COR-L47 (cell line): ENCODE data around the gene OR52A5.
"Not testable (repeated sequence)": the region's sequence is repeated elsewhere in the genome, so short reads cannot be mapped to it uniquely, and the experiment has no call there.

Experiments used
- DNase-seq: peaks from one replicate; lab custom pipeline; 2025; lab: John Stamatoyannopoulos, UW

Gene OR52A5

DNA sequence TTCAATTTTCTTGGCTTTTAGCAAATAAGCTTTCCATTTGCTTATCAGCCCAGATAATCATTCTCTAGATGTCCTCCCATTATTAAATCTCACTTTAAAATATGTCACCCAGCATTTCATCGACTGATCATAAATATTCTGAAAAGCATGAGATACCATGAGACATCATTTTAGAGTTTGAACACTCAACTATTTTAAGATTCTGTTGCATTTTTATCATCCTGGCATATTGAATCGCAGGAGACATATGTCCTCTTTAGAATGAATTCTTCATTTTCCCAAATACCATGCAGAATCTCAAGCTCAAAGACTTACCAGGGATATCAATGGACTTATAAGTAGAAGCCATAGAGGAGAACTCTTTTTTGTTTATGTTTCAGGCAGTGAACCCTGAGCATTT is at the start of gene OR52A5:
OR52A5 (minus strand) TSS at position 361 of the 400 bp plus-strand sequence. CDS start 5,714 bp downstream, outside the sequence.
- no peak for DNase-seq

- DNase-seq, result no peak
Measured at GRCh38 chr11:5178046-5178837, 40.1 kb upstream of the OR52A5 start.

GRCh38 chr11:5174934-5175333 is 36.8 kb upstream of the OR52A5 start:
- DNase-seq, result no peak

GRCh38 chr11:5171856-5172255 is 33.7 kb upstream of the OR52A5 start:
- DNase-seq, result no peak

DNA sequence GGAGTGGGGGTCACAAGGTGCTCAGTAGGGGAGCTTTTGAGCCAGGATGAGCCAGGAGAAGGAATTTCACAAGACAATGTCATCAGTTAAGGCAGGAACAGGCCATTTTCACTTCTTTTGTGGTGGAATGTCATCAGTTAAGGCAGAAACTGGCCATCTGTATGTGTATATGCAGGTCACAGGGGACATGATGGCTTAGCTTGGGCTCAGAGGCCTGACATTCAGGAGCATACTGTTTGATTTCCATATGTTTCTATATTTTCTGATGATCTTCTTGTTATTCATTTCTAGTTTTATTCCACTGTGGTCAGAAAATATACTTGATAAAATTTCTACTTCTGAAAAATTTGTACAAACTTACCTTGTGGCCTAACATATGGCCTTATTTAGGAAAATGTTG is 27.7 kb upstream of the OR52A5 start:
- not testable (repeated sequence) for DNase-seq

DNA sequence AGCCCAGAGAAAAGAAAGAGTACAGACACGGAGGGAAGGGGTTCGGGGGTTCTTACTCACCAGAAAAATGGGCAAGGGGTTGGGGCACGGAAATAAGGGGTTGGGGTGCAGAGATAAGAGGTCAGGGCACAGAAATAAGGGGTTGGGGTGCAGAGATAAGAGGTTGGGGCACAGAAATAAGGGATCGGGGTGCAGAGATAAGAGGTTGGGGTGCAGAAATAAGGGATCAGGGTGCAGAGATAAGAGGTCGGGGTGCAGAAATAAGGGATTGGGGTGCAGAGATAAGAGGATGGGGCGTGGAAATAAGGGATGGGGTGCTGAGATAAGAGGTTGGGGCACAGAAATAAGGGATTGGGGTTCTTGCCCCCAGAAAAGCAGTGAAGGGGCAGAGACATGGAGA is 26.7 kb upstream of the OR52A5 start:
- DNase-seq, result not testable (repeated sequence)

GRCh38 chr11:5161045-5161444 is 22.9 kb upstream of the OR52A5 start:
- not testable (repeated sequence) for DNase-seq

DNA sequence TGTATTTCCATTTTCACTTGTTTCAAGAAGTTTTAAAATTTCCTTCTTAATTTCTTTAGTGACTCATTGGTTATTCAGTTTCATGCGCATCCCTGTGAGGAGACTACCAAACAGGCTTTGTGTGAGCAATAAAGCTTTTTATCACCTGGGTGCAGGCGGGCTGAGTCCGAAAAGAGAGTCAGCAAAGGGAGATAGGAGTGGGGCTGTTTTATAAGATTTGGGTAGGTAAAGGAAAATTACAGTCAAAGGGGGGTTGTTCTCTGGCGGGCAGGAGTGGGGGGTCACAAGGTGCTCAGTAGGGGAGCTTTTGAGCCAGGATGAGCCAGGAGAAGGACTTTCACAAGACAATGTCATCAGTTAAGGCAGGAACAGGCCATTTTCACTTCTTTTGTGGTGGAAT is 22.1 kb upstream of the OR52A5 start:
- not testable (repeated sequence) for DNase-seq

- DNase-seq, result no peak
Measured at GRCh38 chr11:5159806-5160205, 21.6 kb upstream of the OR52A5 start.

DNA sequence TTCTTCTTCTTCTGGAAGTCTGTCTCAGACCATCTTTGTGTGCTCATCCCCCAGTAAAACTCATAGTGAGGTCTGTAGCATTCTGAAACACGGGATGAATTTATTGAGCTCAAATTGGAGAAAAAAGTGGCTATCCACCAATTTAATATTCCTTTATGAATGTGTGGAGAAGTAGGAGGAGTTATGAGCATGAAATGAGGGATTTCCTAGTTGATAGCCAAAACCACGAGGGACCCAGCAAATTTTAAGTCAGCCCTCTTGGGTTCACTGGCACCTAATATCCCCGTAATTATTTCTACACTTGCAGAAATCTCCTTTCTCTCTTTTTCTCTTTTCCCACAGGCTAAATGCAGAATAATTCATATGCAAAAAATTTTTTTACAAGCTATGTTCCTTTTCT is 16.5 kb upstream of the OR52A5 start, which contains the start of gene OR52A1:
OR52A1 (minus strand) TSS at position 101 of the 400 bp plus-strand sequence. CDS start 2,388 bp downstream, outside the sequence.
- DNase-seq, result no peak

- DNase-seq, result no peak
Measured at GRCh38 chr11:5153574-5154431, 15.6 kb upstream of the OR52A5 start.

DNA sequence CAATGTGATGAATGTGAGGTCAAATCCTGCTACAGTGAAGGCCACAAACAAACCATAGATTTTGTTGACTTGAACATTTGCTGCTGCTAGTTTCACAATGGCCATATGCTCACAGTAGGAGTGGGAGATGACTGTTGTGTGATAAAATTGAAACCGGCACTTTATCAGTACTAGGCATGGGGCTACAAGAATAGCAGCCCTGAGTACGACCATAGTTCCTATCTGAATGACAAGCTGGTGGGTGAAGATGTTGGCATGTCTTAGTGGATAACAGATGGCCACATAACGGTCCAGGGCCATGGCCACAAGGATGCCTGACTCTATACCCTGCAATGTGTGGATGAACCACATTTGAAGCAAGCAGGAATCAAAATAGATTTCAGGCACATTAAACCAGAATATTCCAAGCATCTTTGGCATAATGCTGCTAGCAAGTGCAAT is 13.6 kb upstream of the OR52A5 start:
- DNase-seq, result no peak

- not testable (repeated sequence) for DNase-seq
Measured at GRCh38 chr11:5144206-5144605, 6.0 kb upstream of the OR52A5 start.

GRCh38 chr11:5137014-5137413 is 1.1 kb downstream of the OR52A5 start:
- no peak for DNase-seq

GRCh38 chr11:5136261-5136660 is 1.9 kb downstream of the OR52A5 start:
- DNase-seq, result no peak

DNA sequence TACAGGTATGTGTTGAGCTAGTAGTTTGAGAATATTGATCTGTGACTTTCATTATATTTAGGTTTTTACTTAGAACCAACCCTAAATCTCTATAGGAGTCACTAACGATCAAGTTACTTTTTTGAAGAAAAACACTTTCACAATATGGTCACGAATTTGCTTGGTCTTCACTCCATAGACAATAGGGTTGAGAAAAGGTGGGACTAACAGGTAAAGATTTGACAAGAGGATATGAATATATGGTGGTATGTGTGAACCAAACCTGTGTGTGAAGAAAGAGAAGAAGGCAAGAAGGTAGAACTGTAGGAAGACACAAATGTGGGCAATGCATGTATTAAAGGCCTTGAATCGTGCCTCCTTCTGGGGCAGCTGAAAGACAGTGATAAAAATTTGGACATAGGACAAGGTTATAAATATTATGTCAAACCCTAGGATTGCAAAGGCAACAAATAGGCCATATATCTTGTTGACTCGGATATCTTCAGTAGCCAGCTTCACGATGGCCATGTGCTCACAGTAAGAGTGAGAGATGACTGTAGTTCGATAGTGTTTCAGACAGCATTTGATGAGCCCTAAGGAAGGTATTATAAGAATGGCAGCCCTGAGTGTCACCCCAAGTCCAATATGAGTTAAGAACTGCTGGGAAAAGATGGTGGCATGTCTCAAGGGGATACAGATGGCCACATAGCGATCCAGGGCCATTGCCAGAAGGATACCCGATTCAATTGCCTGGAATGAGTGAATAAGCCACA is 6.4 kb downstream of the OR52A5 start:
- DNase-seq, result no peak

DNA sequence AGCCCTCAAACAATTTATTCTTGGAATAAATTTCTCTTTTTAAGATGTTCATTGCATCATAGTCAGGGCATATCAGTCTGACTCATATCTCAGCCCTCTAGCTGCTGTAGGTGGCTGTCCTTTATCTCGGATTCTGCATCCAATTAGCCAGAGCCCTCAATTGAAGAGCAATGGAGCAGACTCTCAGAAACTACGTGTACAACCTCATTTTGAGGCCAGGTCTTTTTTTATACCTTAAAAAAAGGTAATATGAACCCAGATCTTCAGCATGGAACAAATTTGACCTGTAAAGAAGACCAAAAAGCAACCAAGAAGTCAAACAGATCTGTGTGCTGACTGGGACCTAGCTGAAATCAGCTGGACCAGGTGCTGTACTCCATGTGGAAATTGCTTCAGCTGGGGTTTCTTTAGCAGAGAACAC is 8.7 kb downstream of the OR52A5 start:
- DNase-seq, result no peak

DNA sequence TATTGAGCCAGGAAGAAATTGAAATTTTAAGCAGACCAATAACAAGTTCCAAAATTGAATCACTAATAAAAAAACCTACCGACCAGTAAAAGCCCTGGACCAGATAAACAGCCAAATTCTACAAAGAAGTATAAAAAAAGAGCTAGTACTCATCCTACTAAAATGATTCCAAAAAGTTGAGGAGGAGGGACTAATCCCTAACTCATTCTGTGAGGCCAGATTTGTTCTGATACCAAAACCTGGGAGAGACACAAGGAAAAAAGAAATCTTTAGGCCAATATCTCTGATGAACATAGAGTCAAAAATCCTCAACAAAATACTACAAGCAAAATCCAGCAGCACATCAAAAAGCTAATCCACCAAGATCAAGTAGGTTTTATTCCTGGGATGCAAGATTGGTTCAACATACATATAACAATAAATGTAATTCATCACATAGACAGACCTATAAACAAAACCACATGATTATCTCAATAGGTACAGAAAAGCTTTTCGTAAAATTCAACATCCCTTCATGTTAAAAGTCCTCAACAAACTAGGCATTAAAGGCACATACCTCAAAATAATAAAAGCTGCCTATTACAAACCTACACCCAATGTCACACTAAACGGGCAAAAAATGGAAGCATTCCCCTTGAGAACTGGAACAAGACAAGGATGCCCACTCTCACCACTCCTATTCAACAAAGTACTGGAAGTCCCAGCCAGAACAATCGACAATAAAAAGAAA is 13.1 kb downstream of the OR52A5 start:
- DNase-seq, result no peak

DNA sequence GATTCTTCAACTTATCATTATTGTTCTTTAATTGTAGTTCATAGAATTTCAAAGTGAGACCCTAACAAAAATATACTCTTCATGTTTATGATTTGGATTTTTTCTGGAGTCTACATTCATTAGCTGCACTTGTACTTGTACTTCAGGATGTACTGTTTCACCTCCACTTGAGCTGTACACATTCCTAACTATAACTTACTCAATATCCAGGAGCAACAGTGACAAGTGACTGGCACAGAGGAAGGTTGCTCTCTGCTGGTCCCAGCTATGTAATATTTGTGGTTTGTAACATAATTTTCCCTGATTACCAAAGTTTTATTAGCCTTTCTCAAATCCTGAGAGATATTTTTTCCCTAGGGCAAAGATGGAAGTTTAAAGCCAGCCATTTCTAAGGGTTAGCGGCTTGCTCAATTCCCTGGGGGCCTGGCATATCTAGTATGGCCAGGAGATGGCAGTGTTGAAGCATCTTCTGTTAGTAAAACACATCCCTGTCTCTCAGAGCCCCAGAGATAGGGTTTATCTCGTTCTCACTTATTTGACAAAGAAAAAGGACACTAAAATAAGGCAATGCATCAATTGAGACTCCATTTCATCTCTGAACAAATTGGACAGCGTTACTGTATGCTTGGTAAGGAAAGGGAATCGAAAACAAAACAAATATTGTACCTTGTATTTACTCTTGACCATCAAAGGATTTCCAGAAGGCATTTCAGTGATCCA is 14.2 kb downstream of the OR52A5 start:
- DNase-seq, result peak; percentile 27

- DNase-seq, result no peak
Measured at GRCh38 chr11:5118893-5119292, 19.3 kb downstream of the OR52A5 start.

DNA sequence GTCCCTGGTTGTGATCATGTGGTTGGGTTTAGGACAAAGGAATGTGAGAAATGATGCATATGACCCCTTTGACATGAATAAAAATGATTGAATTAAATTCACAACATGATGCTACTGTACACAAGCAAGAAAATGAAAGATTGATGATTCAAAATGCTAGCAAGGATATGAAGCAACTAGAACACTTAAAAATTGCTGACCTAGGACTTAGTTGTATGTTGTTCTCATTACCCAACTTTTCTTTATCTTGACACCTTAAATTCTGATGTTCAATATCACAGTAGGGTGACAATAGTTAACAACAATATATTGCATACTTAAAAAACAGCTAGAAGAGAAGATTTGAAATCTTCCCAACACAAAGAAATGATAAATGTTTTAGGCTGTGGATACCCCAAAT is 20.6 kb downstream of the OR52A5 start:
- no peak for DNase-seq
